HG03025 (cell line): ENCODE measurements around the gene MYH9.
"Not testable (repeated sequence)": the region's sequence is repeated elsewhere in the genome, so short reads cannot be mapped to it uniquely, and the experiment has no call there.

Source experiments
- ATAC-seq: cut with Tn5 transposase; IDR thresholded peaks from one replicate; pipeline ENCODE4 v1.9.1; 2021; ENCODE audit warnings: mild to moderate bottlenecking, moderate library complexity; ENCODE audit not compliant: unreplicated experiment, low FRiP score

The MYH9 gene

DNA sequence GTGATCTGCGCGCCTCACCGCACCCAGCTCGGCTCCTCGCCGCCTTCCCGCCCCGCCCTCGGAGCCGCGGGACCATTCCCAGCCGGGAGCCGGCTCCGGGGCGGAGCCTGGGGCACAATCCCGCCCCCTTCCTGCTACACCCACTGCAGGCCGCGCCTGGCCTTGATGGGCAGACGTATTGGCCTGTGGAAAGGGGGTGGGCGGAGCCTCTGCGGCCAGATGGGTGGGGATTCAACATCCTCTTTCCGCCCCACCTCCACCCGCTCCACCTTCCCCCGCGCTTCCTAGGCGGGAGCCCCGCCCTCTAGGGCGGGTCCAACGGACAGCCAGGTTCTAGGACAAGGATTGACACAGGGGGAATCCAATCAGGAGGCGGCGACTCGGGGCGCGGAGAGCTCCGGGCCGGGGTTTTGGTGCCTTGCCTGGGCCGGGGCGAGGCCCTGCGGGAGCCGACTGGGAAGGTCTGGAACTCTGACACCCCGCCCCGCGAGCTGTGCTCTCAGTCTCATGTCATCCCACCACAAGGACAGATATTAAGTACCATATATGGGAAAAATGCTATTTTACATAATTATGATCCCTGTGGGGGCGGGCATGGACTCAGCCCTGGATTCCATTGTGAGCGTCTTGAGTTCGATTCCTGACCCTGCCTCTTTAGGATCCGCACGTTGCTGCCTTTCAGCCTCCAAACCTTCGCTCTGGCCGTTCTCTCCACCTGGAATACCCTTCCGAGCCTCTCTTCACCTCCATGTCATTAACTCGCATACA, at the start of gene MYH9:
TSS of gene MYH9 (minus strand) at position 9 of the 768 bp plus-strand sequence. CDS start 38,731 bp downstream, outside the sequence.
- peak; percentile 73 for ATAC-seq

DNA sequence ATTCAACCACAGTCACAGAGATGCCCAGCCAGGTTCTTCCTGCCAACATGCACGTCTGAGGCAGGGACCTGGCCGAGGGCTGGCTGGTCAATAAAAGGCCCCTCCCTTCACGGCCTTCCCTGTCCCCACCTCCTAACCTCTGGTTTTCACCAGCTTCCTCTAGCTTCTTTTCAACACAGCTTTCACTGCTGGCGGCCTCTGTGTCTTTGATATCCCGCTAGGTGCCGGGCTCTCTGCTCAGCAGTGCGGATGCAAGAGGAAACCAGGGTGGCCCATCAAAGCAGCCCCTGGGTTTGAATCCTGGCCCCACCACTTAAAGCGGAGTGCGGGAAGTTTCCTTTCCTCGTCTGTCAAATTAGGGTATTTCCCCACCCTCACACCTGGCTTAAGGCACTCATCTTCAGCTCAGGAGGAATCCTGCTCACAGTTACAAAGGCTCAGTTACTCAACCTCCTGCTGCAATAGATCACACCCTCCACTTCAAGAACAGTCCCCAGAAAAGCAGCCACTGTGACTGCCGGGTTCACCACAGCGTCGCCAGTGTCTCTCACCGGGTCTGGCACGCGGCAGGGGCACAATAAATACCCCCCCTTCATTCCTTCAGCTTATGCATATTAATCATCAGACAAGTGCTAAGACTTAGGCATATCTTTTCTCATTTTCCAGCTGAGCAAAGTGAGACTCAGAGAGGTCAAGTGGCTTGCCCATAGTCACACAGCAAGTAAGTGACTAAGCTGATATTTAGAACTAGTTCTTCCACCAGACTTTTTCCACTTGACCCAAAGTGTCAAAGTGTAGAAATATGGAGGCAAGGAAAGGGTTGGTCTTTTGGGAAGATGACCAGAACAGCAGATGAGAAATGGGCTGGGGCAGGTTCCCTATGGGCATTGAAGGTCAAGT, 48.0 kb upstream of the MYH9 start:
- ATAC-seq = no peak

- ATAC-seq = no peak
These were observed 45.8 kb upstream of the MYH9 start for GRCh38 chr22:36433318-36434231.

DNA sequence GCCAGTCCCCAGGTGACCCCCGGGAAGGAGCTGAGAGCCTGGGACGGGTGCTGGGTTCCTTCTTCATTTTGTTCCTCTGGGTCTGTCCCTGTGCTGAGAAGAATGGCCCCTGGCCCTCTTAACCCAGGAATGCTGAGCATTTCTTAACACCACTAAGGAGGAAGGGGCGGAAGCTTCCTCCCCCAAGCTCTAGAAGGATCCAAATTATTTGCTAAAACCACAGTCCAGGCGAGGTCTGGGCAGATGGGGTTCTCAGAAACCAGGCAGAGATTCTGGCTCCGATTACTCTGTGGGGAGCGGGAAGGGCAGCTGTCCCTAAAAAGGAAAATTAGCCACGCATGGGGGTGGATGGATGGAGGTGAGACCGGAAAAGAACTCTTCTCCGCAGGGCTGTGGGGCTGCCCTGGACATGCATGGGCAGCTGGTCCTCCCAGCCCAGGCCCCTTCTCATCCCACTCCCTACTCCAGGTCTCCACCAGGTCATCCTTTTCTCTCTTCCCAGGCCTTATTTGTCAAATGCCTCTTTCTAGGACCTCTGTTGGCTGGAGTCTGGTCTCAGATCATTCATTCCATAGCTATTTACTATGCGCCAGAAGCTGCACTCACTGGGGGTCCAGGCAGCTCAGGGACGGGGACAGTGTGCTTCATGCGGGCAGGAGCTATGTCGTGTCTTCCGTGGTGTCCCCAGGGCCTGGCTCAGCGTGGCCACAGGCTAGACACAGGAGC, 45.0 kb upstream of the MYH9 start:
- no peak for ATAC-seq

GRCh38 chr22:36431977-36432376, 44.2 kb upstream of the MYH9 start:
- ATAC-seq = no peak

- no peak for ATAC-seq
These were observed 43.1 kb upstream of the MYH9 start for GRCh38 chr22:36430863-36431262.

DNA sequence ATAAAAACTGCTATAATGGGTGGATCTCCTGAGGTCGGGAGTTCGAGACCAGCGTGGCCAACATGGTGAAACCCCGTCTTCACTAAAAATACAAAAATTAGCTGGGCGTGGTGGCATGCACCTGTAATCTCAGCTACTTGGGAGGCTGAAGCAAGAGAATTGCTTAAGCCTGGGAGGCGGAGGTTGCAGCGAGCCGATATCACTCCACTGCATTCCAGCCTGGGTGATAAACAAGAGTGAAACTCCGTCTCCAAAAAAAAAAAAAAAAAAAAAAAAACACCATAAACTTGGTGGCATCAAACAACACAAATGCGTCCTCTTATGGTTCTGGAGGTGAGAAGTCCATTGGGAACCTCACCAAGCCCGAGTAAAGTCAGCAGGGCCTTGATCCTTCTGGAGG, 40.2 kb upstream of the MYH9 start:
- not testable (repeated sequence) for ATAC-seq

- ATAC-seq = no peak
These were observed 38.3 kb upstream of the MYH9 start for GRCh38 chr22:36425977-36426523.

GRCh38 chr22:36424901-36425579, 37.3 kb upstream of the MYH9 start:
- ATAC-seq = no peak

- not testable (repeated sequence) for ATAC-seq
These were observed 36.7 kb upstream of the MYH9 start for GRCh38 chr22:36424466-36424865.

DNA sequence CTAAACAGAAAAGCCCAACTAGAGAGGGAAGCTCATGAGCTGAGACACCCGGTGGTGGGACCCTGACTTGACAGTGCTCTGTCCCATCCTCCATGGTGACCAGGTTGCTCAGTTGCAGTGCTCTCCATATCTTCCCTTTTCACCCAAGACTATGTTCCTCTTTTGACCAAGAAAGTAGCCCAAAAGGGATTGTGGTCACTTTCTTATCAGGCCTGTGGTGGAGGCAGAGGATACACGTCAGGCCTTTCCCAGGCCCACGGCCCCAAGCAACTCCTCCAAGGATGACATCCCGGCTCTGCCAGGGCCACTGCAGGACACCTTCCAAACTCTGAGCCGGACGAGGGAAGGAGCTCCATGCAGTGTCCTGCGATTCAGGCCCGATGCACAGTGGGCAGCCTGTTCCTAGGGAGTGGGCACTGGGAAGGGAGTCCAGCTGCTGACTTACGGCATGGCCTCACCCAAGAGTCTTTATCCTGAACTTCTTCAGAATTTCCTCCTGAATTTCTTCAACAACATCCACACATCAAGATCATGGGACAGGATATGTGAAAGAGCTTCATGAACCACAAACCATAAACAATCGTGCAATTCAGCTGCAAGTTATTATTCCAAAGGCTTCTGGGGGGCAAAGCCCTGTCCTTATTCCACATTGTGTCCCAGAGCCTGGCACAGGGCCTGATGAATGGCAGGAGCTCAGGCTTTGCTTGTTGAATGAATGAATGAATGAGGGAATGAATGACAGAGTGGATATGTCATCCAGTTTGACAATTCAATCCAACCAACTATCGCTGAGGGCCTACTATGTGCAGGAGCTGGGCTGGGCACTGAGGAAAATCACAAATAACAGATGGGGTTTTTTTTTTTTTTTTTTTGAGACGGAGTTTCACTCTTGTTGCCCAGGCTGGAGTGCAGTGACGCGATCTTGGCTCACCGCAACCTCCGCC, 36.0 kb upstream of the MYH9 start:
- no peak for ATAC-seq

DNA sequence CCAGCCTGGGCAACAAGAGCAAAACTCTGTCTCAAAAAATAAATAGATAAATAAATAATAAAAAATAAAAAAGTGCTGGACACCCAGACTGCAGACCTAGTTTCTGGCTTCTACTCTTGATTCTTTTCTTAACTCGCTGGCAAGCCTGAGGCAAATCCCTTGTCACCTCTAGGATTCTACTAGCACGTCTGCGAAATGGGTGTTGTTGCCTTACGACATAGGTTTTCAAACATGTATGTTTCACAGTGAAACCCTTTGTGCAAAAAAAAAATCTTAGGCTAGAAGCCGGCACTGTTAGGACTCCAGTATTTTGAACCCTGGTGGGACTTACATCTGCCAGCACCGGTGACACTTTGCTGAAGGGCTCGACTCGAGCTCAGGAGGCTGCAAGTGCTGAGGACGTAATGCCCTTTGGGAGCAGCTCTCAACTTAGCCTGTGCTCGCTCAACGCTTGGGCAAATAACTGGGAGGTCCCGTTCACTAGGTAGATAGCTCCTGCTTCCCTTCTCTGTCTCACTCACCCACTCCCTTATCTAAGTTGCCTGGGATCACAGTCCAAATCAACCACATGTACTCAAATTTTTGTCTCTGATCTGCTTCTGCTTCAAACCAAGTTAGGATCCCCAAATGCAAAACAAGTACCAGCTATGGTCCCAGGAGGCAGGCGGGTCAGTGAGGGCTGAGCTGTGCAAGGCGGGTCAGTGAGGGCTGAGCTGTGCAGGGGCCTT, 34.7 kb upstream of the MYH9 start:
- ATAC-seq = no peak

DNA sequence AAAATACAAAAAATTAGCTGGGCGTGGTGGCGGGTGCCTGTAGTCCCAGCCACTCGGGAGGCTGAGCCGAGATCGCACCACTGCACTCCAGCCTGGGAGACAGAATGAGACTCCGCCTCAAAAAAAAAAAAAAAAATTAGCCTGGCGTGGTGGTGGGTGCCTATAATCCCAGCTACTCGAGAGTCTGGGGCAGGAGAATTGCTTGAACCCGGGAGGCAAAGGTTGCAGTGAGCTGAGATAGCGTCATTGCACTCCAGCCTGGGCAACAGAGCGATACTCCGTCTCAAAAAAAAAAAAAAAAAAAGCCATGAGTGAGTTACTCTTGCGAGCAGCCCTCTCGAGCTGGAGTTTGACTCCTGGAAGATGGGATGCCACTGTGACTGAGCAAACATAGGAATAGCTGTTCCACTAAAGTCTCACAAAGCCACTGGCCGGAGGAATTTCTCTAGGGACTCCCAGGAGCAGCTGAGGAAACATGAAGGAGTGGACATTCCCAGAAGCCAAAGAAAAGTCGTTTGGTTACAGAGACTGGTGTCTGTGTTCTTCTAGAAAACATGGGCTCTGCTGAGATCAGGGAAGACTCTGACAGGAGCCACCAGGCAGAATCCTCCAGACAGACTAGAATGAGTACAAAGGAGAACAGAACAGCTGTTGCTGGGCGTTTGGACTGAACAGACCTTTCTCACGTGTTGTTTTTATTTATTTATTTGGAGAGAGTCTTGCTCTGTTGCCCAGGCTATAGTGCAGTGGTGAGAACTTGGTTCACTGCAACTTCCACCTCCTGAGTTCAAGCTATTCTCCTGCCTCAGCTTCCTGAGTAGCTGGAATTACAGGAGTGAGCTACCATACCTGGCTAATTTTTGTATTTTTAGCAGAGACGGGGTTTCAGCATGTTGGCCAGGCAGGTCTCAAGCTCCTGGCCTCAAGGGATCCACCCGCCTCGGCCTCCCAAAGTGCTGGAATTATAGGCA, 32.4 kb upstream of the MYH9 start:
- no peak for ATAC-seq

DNA sequence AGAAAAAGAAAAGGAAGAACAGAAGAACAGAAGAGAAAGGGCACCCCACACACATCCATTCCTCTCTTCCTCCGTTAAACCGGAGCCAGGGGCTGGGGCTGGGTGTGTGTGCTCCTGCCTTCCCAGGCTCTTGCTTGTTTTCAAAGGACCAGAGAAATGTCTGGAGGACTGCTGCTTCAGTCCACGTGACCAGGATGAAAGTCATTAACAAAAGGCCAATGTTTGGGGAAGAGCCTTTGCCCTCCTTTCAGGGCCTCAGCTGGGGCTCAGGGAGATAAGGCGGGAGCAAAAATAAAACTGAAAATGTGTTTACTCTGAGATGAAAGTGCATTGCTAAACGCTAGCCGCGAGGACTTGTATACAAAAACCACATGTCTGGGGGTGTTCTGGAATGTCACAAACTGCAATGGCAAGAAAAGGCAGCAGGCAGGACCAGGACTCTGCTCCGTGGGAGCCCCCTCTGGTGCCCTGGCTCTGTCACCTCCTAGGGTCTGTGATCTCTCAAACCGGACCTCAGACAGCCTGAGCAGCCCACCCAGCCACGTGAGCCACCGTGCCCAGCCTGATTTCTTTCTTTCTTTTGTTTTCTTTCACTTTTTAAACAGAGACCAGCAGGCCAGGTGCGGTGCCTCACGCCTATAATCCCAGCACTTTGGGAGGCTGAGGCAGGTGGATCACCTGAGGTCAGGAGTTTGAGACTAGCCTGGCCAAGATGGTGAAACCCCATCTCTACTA, 31.6 kb upstream of the MYH9 start:
- ATAC-seq = no peak

GRCh38 chr22:36417281-36417686, 29.5 kb upstream of the MYH9 start:
- ATAC-seq = no peak
